NCI-H2107 (cell line): ENCODE data around the gene KLHL6.
"Not testable (repeated sequence)": the region's sequence is repeated elsewhere in the genome, so short reads cannot be mapped to it uniquely, and the experiment has no call there.

Experiments
- DNase-seq: peaks from one replicate; lab custom pipeline; 2025; lab: John Stamatoyannopoulos, UW

KLHL6 gene

DNA sequence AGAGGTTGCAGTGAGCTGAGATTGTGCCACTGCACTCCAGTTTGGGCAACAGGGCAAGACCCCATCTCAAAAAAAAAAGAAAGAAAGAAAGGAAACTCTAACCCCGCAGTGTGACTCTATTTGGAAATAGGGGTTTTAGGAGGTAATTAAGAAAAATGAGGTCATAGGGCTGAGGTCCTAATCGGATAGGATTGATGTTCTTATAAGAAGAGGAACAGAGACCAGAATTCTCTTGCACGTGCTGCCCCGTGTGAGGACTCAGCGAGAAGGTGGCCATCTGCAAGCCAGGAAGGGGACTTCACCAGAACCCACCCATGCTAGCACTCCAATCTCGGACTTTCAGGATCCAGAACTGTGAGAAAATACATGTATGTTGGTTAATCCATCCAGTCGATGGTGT is 25.8 kb downstream of the KLHL6 start:
- DNase-seq: no peak

GRCh38 chr3:183529185-183529584 is 26.3 kb downstream of the KLHL6 start:
- no peak for DNase-seq

DNA sequence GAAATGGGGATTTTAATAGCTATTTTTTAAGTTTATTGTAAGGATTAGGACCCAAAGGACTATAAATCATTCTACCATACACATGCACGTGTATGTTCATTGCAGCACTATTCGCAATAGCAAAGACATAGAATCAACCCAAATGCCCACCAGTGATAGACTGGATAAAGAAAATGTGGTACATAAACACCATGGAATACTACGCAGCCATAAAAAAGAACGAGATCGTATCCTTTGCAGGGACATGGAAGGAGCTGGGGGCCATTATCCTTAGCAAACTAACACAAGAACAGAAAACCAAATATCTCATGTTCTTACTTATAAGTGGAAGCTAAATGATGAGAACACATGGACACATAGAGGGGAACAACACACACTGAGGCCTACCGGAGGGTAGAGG is 26.7 kb downstream of the KLHL6 start:
- DNase-seq: not testable (repeated sequence)

- no peak for DNase-seq
Measured at GRCh38 chr3:183527428-183528379, 27.8 kb downstream of the KLHL6 start.

DNA sequence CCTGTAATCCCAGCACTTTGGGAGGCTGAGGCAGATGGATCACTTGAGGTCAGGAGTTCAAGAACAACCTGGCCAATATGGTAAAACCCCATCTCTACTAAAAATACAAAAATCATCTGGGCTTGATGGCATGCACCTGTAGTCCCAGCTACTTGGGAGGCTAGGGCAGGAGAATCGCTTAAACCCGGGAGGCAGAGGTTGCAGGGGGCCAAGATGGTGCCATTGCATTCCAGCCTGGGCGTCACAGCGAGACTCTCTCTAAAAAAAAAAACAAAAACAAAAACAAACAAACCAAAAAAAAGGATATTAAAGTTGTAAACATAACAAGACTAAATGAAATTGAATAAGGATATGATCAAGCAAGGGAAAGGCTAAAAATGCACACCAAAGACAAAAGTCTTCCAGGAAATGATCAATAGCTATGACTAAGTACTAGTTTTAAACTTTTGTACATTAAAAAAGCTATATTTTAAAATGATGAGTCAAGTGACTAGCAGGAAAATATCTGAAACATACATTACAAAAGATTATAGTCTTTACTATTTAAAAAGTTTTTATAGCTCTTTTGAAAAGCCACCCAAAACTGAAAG is 28.6 kb downstream of the KLHL6 start:
- DNase-seq: no peak

DNA sequence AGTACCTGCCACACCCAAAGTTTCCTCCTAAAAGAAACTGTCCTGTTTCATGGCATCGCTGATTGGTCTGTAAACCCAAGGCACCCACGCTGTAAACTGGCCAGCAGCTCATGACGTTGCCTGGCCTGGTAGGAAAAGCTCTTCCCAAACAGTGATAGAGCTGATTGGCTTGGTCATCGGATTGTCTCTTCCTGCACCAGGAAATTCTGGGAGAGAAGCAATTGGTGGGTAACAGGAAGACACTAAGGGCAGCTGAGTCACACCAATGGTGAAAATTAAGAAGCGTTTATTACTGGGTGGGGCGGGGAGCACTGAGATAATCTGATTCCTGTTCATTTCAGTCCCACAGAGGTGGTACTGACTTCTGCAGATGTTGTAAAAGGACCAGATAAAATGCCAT is 31.0 kb downstream of the KLHL6 start:
- DNase-seq: no peak

GRCh38 chr3:183520741-183521556 is 34.6 kb downstream of the KLHL6 start:
- not testable (repeated sequence) for DNase-seq

DNA sequence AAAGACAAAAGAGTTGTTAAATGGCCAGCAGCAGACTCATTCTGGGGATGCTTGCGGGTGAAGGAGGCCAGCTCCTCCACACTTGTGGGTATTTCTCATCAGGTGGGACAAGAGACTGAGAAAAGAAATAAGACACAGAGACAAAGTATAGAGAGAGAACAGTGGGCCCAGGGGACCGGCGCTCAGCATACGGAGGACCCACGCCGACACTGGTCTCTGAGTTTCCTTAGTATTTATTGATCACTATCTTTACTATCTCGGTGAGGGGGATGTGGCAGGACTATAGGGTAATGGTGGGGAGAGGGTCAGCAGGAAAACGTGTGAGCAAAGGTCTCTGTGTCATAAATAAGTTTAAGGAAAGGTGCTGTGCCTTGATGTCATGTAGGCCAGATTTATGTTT is 35.2 kb downstream of the KLHL6 start:
- not testable (repeated sequence) for DNase-seq

- DNase-seq: no peak
Measured at GRCh38 chr3:183519891-183520290, 35.6 kb downstream of the KLHL6 start.

- no peak for DNase-seq
Measured at GRCh38 chr3:183518491-183519251, 36.8 kb downstream of the KLHL6 start.

- no peak for DNase-seq
Measured at GRCh38 chr3:183517607-183518006, 37.9 kb downstream of the KLHL6 start.

- no peak for DNase-seq
Measured at GRCh38 chr3:183515968-183516851, 39.3 kb downstream of the KLHL6 start.

DNA sequence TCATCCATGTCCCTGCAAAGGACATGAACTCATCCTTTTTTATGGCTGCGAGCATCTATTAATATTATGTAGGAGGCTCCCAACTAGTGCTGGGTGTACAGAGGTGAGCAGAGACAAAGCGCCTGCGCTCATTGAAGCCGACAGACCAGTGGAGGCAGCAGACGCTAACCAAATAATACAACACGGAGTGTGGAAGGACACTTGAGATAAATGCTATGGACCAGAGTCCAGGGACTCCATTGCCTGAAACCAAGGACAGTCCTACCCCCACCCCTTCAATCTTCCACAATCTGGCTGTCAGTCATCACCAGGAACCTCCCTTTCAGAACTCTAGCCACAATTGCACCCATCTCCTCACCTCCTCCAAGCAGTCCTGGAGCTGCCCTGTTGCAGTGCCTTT is 41.5 kb downstream of the KLHL6 start:
- no peak for DNase-seq

GRCh38 chr3:183513046-183513706 is 42.3 kb downstream of the KLHL6 start:
- DNase-seq: no peak

GRCh38 chr3:183511286-183512131 is 44.0 kb downstream of the KLHL6 start:
- not testable (repeated sequence) for DNase-seq

DNA sequence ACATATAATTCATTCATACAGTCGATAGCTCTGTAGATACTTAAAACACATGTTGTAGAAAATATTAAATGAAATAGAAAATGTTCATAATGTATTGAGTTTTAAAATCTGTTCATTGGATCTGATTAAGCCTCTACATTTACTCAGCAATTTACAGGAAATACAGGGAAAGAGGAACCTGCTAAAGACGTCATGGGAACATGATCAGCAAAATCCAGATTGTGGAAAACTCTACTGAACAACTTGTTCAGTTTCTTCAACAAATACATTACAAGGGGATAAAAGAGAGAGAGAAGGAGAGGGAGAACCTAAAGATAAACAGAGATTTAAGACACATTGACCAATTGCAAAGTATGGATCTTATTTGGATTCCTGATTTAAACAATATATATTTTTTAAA is 46.7 kb downstream of the KLHL6 start:
- no peak for DNase-seq

DNA sequence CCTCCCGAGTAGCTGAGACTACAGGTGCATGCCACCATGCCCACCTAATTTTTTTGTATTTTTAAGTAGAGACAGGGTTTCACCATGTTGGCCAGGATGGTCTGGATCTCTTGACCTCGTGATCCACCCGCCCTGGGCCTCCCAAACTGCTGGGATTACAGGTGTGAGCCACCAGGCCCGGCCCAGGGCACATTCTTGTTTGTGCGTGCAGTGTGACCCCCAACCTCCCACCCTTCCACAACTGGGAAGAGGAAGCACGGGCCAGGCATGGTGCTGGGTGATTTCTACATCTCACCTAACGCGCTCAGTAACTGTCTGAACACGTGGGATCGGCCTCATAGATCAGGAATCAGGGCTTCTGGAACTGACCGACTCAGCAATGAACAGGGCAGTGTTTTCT is 48.0 kb downstream of the KLHL6 start:
- no peak for DNase-seq

GRCh38 chr3:183506674-183507320 is 48.7 kb downstream of the KLHL6 start:
- no peak for DNase-seq

DNA sequence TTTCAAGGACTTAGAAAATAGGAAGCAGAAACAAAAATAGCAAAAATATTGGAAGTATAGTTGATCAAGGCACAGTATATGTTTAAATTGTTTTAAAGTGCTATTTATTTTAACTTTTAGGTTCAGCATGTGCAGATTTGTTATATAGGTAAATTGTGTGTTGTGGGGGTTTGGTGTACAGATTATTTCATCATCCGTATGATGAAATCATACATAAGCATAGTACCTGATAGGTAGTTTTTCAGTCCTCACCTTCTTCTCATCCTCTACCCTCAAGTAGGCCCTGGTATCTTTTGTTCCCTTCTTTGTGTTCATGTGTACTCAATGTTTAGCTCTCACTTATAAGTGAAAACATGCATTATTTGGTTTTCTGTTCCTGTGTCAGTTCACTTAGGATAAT is 50.9 kb downstream of the KLHL6 start:
- no peak for DNase-seq
